Endometrial microvascular endothelial cells (primary cell): ENCODE results near the gene CYP4X1. TPM values are rescaled to one million over a fixed set of nuclear protein-coding genes. Genes with fewer than 3 reads are reported as not detected.
"Not testable (repeated sequence)": the region's sequence is repeated elsewhere in the genome, so short reads cannot be mapped to it uniquely, and the experiment has no call there.

Experiments
- in situ Hi-C: cut with HindIII; loops from 2 replicates; pipeline ENCODE4 v1.10.0; 2017; ENCODE audit warnings: low sequenced_read_pairs, low pct_unique_long_range_greater_than_20kb; ENCODE audit errors: inconsistent ontology term
- total RNA-seq: library from RNA; depleted of rRNA; stranded (reverse); fragments of >200 nt; gene quantifications from one replicate; pipeline ENCODE4 v1.2.3, GENCODE V29; 2015; ENCODE audit errors: inconsistent ontology term

The CYP4X1 gene
- total RNA-seq = not detected

GRCh38 chr1:47023268-47024140, at the start of gene CYP4X1:
CYP4X1 (plus strand) TSS chr1:47023669; CDS start chr1:47023818, 149 bp downstream.
- in situ Hi-C loops = no loop called here

GRCh38 chr1:46983166-46983829, 40.2 kb upstream of the CYP4X1 start:
- in situ Hi-C loops = no loop called here

GRCh38 chr1:46983830-46984586, 39.5 kb upstream of the CYP4X1 start:
- in situ Hi-C loops = no loop called here

- in situ Hi-C loops = not testable (repeated sequence)
These were observed 32.9 kb upstream of the CYP4X1 start for GRCh38 chr1:46990541-46990940.

- in situ Hi-C loops = no loop called here
These were observed 32.2 kb upstream of the CYP4X1 start for GRCh38 chr1:46991083-46991923.

GRCh38 chr1:46996659-46997281, 26.7 kb upstream of the CYP4X1 start:
- in situ Hi-C loops = no loop called here

GRCh38 chr1:47002211-47002610, 21.3 kb upstream of the CYP4X1 start:
- in situ Hi-C loops = no loop called here

- in situ Hi-C loops = no loop called here
These were observed 19.5 kb upstream of the CYP4X1 start for GRCh38 chr1:47003896-47004403.

- in situ Hi-C loops = not testable (repeated sequence)
These were observed 17.0 kb upstream of the CYP4X1 start for GRCh38 chr1:47006437-47006836.

- in situ Hi-C loops = no loop called here
These were observed 10.2 kb upstream of the CYP4X1 start for GRCh38 chr1:47013293-47013692.

- in situ Hi-C loops = no loop called here
These were observed 2.4 kb upstream of the CYP4X1 start for GRCh38 chr1:47021070-47021469.

- in situ Hi-C loops = no loop called here
These were observed 802 bp downstream of the CYP4X1 start for GRCh38 chr1:47024141-47024801.

- in situ Hi-C loops = no loop called here
These were observed 6.8 kb downstream of the CYP4X1 start for GRCh38 chr1:47030170-47030805.

GRCh38 chr1:47031059-47031458, 7.6 kb downstream of the CYP4X1 start:
- in situ Hi-C loops = no loop called here

GRCh38 chr1:47031585-47031984, 8.1 kb downstream of the CYP4X1 start:
- in situ Hi-C loops = no loop called here

- in situ Hi-C loops = no loop called here
These were observed 13.3 kb downstream of the CYP4X1 start for GRCh38 chr1:47036764-47037163.

GRCh38 chr1:47059376-47059775, 35.9 kb downstream of the CYP4X1 start:
- in situ Hi-C loops = no loop called here
